ENCODE measurements around the gene CRYBA4.

GRCh38 chr22:26674211-26675190 lies 52.7 kb downstream of the CRYBA4 start:
- TF ChIP-seq, protein P1, sequence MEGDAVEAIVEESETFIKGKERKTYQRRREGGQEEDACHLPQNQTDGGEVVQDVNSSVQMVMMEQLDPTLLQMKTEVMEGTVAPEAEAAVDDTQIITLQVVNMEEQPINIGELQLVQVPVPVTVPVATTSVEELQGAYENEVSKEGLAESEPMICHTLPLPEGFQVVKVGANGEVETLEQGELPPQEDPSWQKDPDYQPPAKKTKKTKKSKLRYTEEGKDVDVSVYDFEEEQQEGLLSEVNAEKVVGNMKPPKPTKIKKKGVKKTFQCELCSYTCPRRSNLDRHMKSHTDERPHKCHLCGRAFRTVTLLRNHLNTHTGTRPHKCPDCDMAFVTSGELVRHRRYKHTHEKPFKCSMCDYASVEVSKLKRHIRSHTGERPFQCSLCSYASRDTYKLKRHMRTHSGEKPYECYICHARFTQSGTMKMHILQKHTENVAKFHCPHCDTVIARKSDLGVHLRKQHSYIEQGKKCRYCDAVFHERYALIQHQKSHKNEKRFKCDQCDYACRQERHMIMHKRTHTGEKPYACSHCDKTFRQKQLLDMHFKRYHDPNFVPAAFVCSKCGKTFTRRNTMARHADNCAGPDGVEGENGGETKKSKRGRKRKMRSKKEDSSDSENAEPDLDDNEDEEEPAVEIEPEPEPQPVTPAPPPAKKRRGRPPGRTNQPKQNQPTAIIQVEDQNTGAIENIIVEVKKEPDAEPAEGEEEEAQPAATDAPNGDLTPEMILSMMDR (IDR thresholded peaks at IDR 0.05): no peak
- TF ChIP-seq EP300 (IDR thresholded peaks at IDR 0.05): no peak

Data from tibial nerve (tissue), 4 donors.